H1 (cell line): Measurements from ENCODE around the gene STAMBP. TPM values are rescaled to one million over a fixed set of nuclear protein-coding genes. Genes with fewer than 3 reads are reported as not detected.

Source experiments
- CHD7 ChIP-seq: fragments of 300-600 bp; sonication (generic); IDR thresholded peaks from 2 replicates; pipeline ENCODE4 v1.7.1; 2012; ENCODE audit warnings: low read length, moderate library complexity, mild to moderate bottlenecking, inconsistent platforms; ENCODE audit not compliant: insufficient replicate concordance
- CTBP2 ChIP-seq: IDR thresholded peaks from 2 replicates; pipeline ENCODE4 v1.7.0; 2011; ENCODE audit warnings: borderline replicate concordance, mild to moderate bottlenecking, moderate library complexity, mixed read lengths, low read length; ENCODE audit not compliant: insufficient read depth, insufficient read length
- polyA plus RNA-seq, 7 experiments: library from polyadenylated mRNA; depleted of rRNA in 3 of 7; stranded (reverse) in 5 of 7; unstranded in 2 of 7; fragments of >200 nt in 5 of 7; fragments of 200-250 nt in 2 of 7; gene quantifications; 1 replicate in 5 of 7; 2 replicates in 1 of 7; 4 replicates in 1 of 7; pipeline versions ENCODE4 v1.2.1 to v1.2.3, GENCODE V29; 2011 to 2013; ENCODE audit warnings: missing spikeins in 2 of 7, mixed read lengths in 2 of 7
- total RNA-seq: library from RNA; stranded (reverse); fragmentation: NEBNext Ultra II Directional; extraction: Animal tissue kit (Norgen Biotek cat#: 25700); gene quantifications from 2 replicates; pipeline ENCODE4 v1.2.1, GENCODE V29; 2021

Gene STAMBP
- total and polyA plus RNA-seq, 2 of the 8 experiments (the other 6 are each of a cell fraction or from before 2014, with no cell fraction given) = 35.8 to 49.7 TPM

- TF ChIP-seq CHD7 (no peak), CTBP2 (no peak)
These were observed 90.1 kb downstream of the STAMBP start (continued) for GRCh38 chr2:73918856-73919255.
